ENCODE results near the gene NAT16. TPM values are rescaled to one million over a fixed set of nuclear protein-coding genes. Genes with fewer than 3 reads are reported as not detected.

Gene NAT16
- total and polyA plus RNA-seq, 2 of the 13 experiments (the other 11 are each of a cell fraction or from before 2014, with no cell fraction given) = 0.04 TPM; not detected in 1

DNA sequence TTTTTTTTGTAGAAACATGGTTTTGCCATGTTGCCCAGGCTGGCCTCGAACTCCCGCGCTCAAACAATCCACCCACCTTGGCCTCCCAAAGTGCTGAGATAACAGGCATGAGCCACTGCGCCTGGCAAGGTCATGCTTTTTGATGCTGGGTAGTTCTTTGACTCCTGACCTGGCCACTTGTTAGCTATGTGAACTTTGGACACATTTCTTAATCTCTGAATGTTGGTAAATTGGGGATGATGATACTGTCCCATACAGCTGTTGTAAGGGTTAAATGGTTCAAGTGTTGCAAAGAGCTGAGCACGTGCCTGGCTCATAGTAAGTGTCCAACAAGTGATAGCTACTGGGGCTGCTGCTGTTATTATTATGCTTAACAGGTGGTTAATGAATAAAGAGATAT, 40.2 kb upstream of the NAT16 start (continued):
- no peak for TF ChIP-seq BRF2 (CRISPR knock-in tag; IDR thresholded peaks at IDR 0.05)
- no peak for TF ChIP-seq PRDM15 (CRISPR knock-in tag; IDR thresholded peaks at IDR 0.05)
- TF ChIP-seq MED8 (CRISPR knock-in tag; IDR thresholded peaks at IDR 0.05; ENCODE audit: insufficient replicate concordance) = peak; percentile 24
- peak; percentile 85 for TF ChIP-seq NCOR1 (IDR thresholded peaks at IDR 0.05; ENCODE audit: borderline replicate concordance, low read length)
- no peak for TF ChIP-seq ELF3 (CRISPR knock-in tag; IDR thresholded peaks at IDR 0.05)
- TF ChIP-seq ZNF382 (CRISPR knock-in tag; IDR thresholded peaks at IDR 0.05; ENCODE audit: borderline replicate concordance) = no peak
- no peak for TF ChIP-seq HMGA1 (CRISPR knock-in tag; conservative IDR thresholded peaks at IDR 0.05)
- TF ChIP-seq XBP1 (CRISPR knock-in tag; IDR thresholded peaks at IDR 0.05) = no peak
- no peak for TF ChIP-seq NFATC3 (CRISPR knock-in tag; IDR thresholded peaks at IDR 0.05)
- no peak for TF ChIP-seq ZNF343 (CRISPR knock-in tag; IDR thresholded peaks at IDR 0.05)
- TF ChIP-seq FOXO4 (CRISPR knock-in tag; conservative IDR thresholded peaks at IDR 0.05) = no peak
- no peak for TF ChIP-seq ZNF350 (CRISPR knock-in tag; IDR thresholded peaks at IDR 0.05; ENCODE audit: borderline replicate concordance, low read depth)
- TF ChIP-seq ZNF670 (CRISPR knock-in tag; IDR thresholded peaks at IDR 0.05; ENCODE audit: borderline replicate concordance) = no peak
- TF ChIP-seq E2F5 (CRISPR knock-in tag; conservative IDR thresholded peaks at IDR 0.05) = no peak
- TF ChIP-seq ZNF121 (CRISPR knock-in tag; IDR thresholded peaks at IDR 0.05) = peak; percentile 78
- TF ChIP-seq, protein P1, sequence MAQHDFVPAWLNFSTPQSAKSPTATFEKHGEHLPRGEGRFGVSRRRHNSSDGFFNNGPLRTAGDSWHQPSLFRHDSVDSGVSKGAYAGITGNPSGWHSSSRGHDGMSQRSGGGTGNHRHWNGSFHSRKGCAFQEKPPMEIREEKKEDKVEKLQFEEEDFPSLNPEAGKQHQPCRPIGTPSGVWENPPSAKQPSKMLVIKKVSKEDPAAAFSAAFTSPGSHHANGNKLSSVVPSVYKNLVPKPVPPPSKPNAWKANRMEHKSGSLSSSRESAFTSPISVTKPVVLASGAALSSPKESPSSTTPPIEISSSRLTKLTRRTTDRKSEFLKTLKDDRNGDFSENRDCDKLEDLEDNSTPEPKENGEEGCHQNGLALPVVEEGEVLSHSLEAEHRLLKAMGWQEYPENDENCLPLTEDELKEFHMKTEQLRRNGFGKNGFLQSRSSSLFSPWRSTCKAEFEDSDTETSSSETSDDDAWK (CRISPR knock-in tag; IDR thresholded peaks at IDR 0.05) = no peak
- TF ChIP-seq MED1 (CRISPR knock-in tag; IDR thresholded peaks at IDR 0.05) = peak; percentile 56
- TF ChIP-seq, protein P2, sequence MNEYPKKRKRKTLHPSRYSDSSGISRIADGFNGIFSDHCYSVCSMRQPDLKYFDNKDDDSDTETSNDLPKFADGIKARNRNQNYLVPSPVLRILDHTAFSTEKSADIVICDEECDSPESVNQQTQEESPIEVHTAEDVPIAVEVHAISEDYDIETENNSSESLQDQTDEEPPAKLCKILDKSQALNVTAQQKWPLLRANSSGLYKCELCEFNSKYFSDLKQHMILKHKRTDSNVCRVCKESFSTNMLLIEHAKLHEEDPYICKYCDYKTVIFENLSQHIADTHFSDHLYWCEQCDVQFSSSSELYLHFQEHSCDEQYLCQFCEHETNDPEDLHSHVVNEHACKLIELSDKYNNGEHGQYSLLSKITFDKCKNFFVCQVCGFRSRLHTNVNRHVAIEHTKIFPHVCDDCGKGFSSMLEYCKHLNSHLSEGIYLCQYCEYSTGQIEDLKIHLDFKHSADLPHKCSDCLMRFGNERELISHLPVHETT (CRISPR knock-in tag; conservative IDR thresholded peaks at IDR 0.05) = no peak
- peak; percentile 85 for TF ChIP-seq TGIF2 (CRISPR knock-in tag; IDR thresholded peaks at IDR 0.05)
- peak; percentile 96 for TF ChIP-seq HNF4A (CRISPR knock-in tag; IDR thresholded peaks at IDR 0.05)
- TF ChIP-seq EHMT2 (IDR thresholded peaks at IDR 0.05; ENCODE audit: borderline replicate concordance, low read depth, low read length) = no peak
- TF ChIP-seq SRSF4 (IDR thresholded peaks at IDR 0.05; ENCODE audit: low read depth, low read length, poor library complexity, severe bottlenecking) = no peak
